Adrenal gland (tissue), 12 donors: ENCODE data around the gene OR2T8. TPM values are rescaled to one million over a fixed set of nuclear protein-coding genes. Genes with fewer than 3 reads are reported as not detected.

ENCODE experiments used
- DNase-seq, 7 donors: peaks; one replicate each; pipeline ENCODE4 v3.0.0-alpha.2; 2019 to 2020
- H3K27ac ChIP-seq, 5 donors: fragments of 200-600 bp; sonication (generic) in 4 of 5; 1 replicate in 3 of 5; 2 replicates in 2 of 5; pipeline versions ENCODE4 v1.5.1 to v1.8.0; 2016 to 2020; ENCODE audit warnings: mild to moderate bottlenecking in 1 of 5
- H3K27me3 ChIP-seq: fragments of 200-600 bp; 2 replicates; pipeline ENCODE4 v1.8.0; 2021
- H3K36me3 ChIP-seq, 2 donors: fragments of 200-600 bp; replicated peaks in 1 of 2; 1 replicate in 1 of 2; 2 replicates in 1 of 2; pipeline versions ENCODE4 v1.5.1 to v1.8.0; 2018 to 2022
- H3K4me1 ChIP-seq, 2 donors: fragments of 200-600 bp; replicated peaks in 1 of 2; 1 replicate in 1 of 2; 2 replicates in 1 of 2; pipeline versions ENCODE4 v1.5.1 to v1.8.0; 2018 to 2021
- H3K4me3 ChIP-seq, 4 donors: fragments of 200-600 bp; sonication (generic) in 3 of 4; one replicate each; pipeline ENCODE4 v1.5.1; 2016 to 2018
- H3K9me3 ChIP-seq, 3 donors: fragments of 200-600 bp; sonication (generic) in 1 of 3; replicated peaks in 1 of 3; 1 replicate in 2 of 3; 2 replicates in 1 of 3; pipeline versions ENCODE4 v1.5.1 to v1.8.0; 2016 to 2021
- CTCF ChIP-seq, 6 experiments: fragments of 450-650 bp in 4 of 6; fragments of 200-600 bp in 2 of 6; sonication (generic) in 1 of 6; IDR thresholded peaks; 1 replicate in 5 of 6; 2 replicates in 1 of 6; pipeline versions ENCODE4 v1.5.1 to v1.8.0; 2016 to 2021; ENCODE audit warnings: antibody characterized with exemption in 6 of 6, mild to moderate bottlenecking in 2 of 6, moderate library complexity in 1 of 6
- POLR2A ChIP-seq, 2 donors: fragments of 450-650 bp; IDR thresholded peaks; one replicate each; pipeline ENCODE4 v1.6.1; 2017; ENCODE audit warnings: antibody characterized with exemption in 2 of 2, mild to moderate bottlenecking in 2 of 2, moderate library complexity in 1 of 2
- WGBS, 4 donors: extraction: QIAGEN DNeasy Blood & Tissue Kit in 2 of 4; methylation state at CpG; one replicate each; pipeline versions ENCODE4 v1.1.5 to v1.1.7; 2013 to 2017; 5-methylcytosine and 5-hydroxymethylcytosine counted together
- intact Hi-C, 2 donors: fragments of 100-400 bp; cut with DNase I; formaldehyde crosslinking; loops; one replicate each; pipeline versions ENCODE4 v1.14.1 to v1.15.0; 2022 to 2023
- polyA plus RNA-seq, 3 donors: library from polyadenylated mRNA; stranded (reverse); fragments of 200-250 nt in 2 of 3; fragments of 350-450 nt in 1 of 3; fragmentation: Illumina TruSeq in 1 of 3; extraction: RNeasy Lipid Tissue Mini Kit (QIAGEN cat#74804) in 1 of 3; gene quantifications; one replicate each; pipeline ENCODE4 v1.2.3, GENCODE V29; 2013 to 2014
- total RNA-seq, 9 donors: library from RNA; depleted of rRNA in 4 of 9; stranded (reverse); fragments of >200 nt in 4 of 9; fragments of 120-200 nt in 1 of 9; fragmentation: NEBNext Ultra II Directional in 1 of 9; extraction: Animal tissue kit (Norgen Biotek cat#: 25700) in 1 of 9; gene quantifications; one replicate each; pipeline versions ENCODE4 v1.1.0 to v1.2.4, GENCODE V29; 2013 to 2023
- donor health status: healthy with polysubstance abuse.
- donor health status: Bipolar disorder and iron deficiency.
- donor health status: DM: yes; HTN: yes; CAD: no.
- donor health status: DM: no; HTN: no; CAD: no.
- donor health status: DM: no; HTN: no; CAD: no.
- donor health status: DM: yes; HTN: yes; CAD: no.

Gene OR2T8
- total and polyA plus RNA-seq, 12 donors, result not detected

DNA sequence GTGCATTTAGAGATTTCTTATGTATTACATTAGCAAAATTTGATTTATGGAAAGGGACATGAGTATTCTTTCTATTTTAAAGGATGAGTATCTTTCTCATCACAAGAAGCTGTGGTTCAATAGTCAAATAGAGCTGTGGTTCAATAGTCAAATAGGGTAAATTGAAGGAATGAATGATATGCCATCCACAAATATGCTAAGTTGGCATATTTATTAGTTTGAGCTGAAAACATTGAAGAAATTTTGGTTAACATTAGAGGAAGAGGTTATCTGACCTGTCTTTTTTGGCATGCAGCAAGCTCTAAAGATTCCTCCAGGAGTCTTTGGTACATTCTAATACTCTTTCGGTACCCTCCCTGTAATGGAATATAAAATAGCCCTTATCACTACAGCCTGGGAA is 33.4 kb downstream of the OR2T8 start:
- Histone ChIP-seq H3K27me3 (no peaks in the 10 kb centered on the region), H3K27ac (no peak overlapping the region), H3K4me1 (no peaks in the 10 kb centered on the region), H3K4me3 (no peak overlapping the region), H3K9me3 (no peaks in the 10 kb centered on the region), H3K36me3 (no peaks in the 10 kb centered on the region)
- intact Hi-C loops, result no loop called here
- WGBS, 4 donors, result 79 to 91% (median 88%) methylated on average over 1 of the region's 1 CpG
- DNase-seq, result no peak
- TF ChIP-seq CTCF (IDR thresholded peaks at IDR 0.05) (no peak), POLR2A (IDR thresholded peaks at IDR 0.05) (no peak)

DNA sequence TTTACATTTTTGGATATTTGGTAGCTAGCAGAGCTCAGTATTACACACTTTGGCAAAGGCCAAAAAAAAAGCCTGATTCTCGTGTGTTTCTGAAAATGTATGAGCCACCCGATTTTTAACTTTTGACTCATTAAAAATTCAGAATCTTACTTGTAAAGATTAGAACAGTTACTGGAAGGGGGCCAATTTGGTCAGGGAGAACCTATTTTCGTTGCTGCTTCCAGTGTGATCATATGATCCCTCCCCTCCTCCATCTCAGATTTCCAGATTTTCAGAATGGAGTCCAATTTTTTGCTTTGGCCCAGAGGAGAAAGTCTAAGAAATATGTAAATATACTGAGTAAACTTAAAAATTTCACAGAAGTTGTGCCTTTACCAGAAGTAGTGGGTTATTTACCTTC is 41.7 kb downstream of the OR2T8 start:
- Histone ChIP-seq H3K4me3 (no peak overlapping the region), H3K36me3 (no peaks in the 10 kb centered on the region), H3K27me3 (no peaks in the 10 kb centered on the region), H3K9me3 (no peaks in the 10 kb centered on the region), H3K4me1 (no peaks in the 10 kb centered on the region), H3K27ac (no peak overlapping the region)
- no peak for TF ChIP-seq CTCF (IDR thresholded peaks at IDR 0.05)
- TF ChIP-seq POLR2A (IDR thresholded peaks at IDR 0.05), result no peak
- DNase-seq, result no peak
- WGBS, 4 donors, result 21 to 31% (median 27%) methylated on average over 3 of the region's 3 CpGs
- intact Hi-C loops, result no loop called here

DNA sequence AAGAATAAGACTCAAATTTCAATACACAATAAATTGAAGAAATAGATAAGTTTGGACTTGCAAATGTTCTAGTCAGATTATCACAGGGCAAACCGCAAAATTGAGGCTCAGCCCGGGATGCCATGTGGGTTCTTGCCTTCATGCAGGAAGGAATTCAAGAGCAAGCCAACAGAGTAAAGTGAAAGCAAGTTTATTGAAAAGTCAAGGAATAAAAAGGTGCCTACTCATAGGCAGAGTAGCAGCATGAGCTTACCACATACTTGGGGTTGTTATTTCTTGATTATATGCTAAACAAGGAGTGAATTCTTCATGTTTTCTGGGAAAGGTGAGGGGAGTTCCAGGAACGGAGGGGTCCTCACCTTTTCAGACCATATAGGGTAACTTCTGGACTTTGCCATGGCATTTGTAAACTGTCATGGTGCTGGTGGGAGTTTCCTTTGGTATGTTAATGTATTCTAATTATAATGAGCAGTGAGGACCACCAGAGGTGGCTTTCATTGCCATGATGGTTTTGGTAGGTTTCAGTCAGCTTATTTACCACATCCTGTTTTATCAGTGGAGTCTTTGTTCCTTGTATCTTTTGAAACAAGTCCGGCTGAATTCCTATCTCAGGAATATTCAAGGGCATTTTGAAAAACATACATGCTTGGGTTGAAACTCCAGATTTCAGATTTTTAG is 43.0 kb downstream of the OR2T8 start:
- no peak for DNase-seq
- Histone ChIP-seq H3K4me1 (no peaks in the 10 kb centered on the region), H3K4me3 (no peak overlapping the region), H3K36me3 (no peaks in the 10 kb centered on the region), H3K27ac (no peak overlapping the region), H3K9me3 (no peaks in the 10 kb centered on the region), H3K27me3 (no peaks in the 10 kb centered on the region)
- TF ChIP-seq CTCF (IDR thresholded peaks at IDR 0.05) (no peak), POLR2A (IDR thresholded peaks at IDR 0.05) (no peak)
- intact Hi-C loops, result no loop called here
- 60 to 64% (median 63%) methylated on average over 4 of the region's 4 CpGs for WGBS, 4 donors

DNA sequence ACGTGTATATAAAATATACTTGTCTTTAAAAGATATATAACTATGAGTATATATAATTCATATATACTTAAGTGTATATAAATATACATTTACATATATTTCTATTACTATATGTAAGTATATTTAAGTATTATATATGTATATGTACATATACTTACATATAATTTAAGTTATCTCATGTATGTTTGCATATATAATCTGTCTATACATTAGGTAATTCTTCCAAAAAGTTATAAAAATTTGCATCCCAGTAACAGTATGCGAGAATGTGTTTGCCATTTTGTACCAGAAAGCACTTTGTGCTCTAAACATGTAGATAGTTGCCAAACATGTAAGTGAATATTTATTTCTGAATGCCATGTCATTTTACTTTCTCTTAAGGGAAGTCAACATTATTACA is 44.9 kb downstream of the OR2T8 start, which contains the start of gene OR2AK2:
Gene OR2AK2, plus strand, starts transcription at position 301 of the 400 bp plus-strand sequence. CDS start 144 bp downstream, outside the sequence.
- 84 to 91% (median 89%) methylated on average over 2 of the region's 2 CpGs for WGBS, 4 donors
- no peak for DNase-seq
- H3K9me3 ChIP-seq, result no peaks in the 10 kb centered on the region
- H3K27ac ChIP-seq, result no peak within 1 kb of the TSS
- no peaks in the 10 kb centered on the region for H3K36me3 ChIP-seq
- TF ChIP-seq POLR2A (IDR thresholded peaks at IDR 0.05), result no peak
- TF ChIP-seq CTCF (IDR thresholded peaks at IDR 0.05), result no peak
- no peaks in the 10 kb centered on the region for H3K4me1 ChIP-seq
- intact Hi-C loops, result no loop called here
- H3K4me3 ChIP-seq, result no peak within 1 kb of the TSS
- H3K27me3 ChIP-seq, result no peaks in the 10 kb centered on the region
